SK-N-MC (cell line): ENCODE data around the gene MARK3.

Source experiments
- EZH2 ChIP-seq: fragments of 200-600 bp; sonication (generic); IDR thresholded peaks from one replicate; pipeline ENCODE4 v1.6.1; 2017; ENCODE audit warnings: antibody characterized with exemption
- POLR2AphosphoS5 ChIP-seq: IDR thresholded peaks from 2 replicates; pipeline ENCODE4 v1.6.1; 2012; ENCODE audit warnings: mild to moderate bottlenecking, low read depth, low read length, borderline replicate concordance

- TF ChIP-seq POLR2AphosphoS5: no peak
- TF ChIP-seq EZH2: no peak
Measured at GRCh38 chr14:103453791-103454190, 68.6 kb downstream of the MARK3 start.
